GM12891 (cell line): ENCODE data around the gene MSH2.

Experiments used
- DNase-seq: peaks from one replicate; pipeline ENCODE4 v3.0.0; 2011; ENCODE audit warnings: low spot score; ENCODE audit not compliant: insufficient read length
- FAIRE-seq: peaks from 2 replicates; lab custom pipeline; 2011; peaks lifted over from hg19 to GRCh38; lab: Jason Lieb, UNC
- PAX5 ChIP-seq: IDR thresholded peaks from 2 replicates; pipeline ENCODE4 v1.6.1; 2011; ENCODE audit warnings: low read length, moderate library complexity, mild to moderate bottlenecking; ENCODE audit not compliant: insufficient read depth, severe bottlenecking
- POLR2A ChIP-seq: IDR thresholded peaks from 2 replicates; pipeline ENCODE4 v1.6.1; 2011; ENCODE audit warnings: low read depth, low read length, control low read depth
- POLR2AphosphoS5 ChIP-seq: IDR thresholded peaks from 2 replicates; pipeline ENCODE4 v1.6.1; 2011; ENCODE audit warnings: low read depth, low read length, control low read depth
- POU2F2 ChIP-seq: IDR thresholded peaks from 2 replicates; pipeline ENCODE4 v1.6.1; 2011; ENCODE audit warnings: low read depth, mild to moderate bottlenecking, control low read depth, low read length, moderate library complexity
- SPI1 ChIP-seq: IDR thresholded peaks from 2 replicates; pipeline ENCODE4 v1.6.1; 2011; ENCODE audit warnings: low read depth, low read length, control low read depth
- TAF1 ChIP-seq: IDR thresholded peaks from 2 replicates; pipeline ENCODE4 v1.6.1; 2011; ENCODE audit warnings: low read depth, low read length, control low read depth

Gene MSH2

DNA sequence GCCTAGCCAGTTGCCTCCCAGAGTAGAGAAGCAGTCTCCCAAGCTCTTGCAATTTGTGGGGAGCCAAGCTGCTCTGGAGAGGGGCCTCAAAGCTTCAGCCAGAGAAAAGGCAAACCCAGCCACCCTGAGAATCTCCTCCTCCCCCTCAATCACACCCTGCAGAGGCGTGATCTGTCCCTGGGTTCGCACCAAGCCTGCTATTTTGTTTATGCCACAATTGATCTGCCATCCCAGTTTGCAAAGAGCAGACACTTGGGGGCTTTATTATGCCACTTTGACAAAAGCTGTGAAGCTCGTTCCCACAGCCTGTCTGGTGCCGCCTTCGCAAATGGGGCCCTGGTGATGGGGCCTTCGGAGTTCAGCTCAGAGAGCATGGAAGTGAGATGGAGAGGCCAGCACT lies 125.5 kb downstream of the MSH2 start:
- TF ChIP-seq TAF1, result no peak
- no peak for TF ChIP-seq SPI1
- TF ChIP-seq POLR2AphosphoS5, result no peak
- no peak for TF ChIP-seq POLR2A
- no peak for TF ChIP-seq PAX5
- no peak for TF ChIP-seq POU2F2
- no peak for FAIRE-seq
- DNase-seq, result no peak

DNA sequence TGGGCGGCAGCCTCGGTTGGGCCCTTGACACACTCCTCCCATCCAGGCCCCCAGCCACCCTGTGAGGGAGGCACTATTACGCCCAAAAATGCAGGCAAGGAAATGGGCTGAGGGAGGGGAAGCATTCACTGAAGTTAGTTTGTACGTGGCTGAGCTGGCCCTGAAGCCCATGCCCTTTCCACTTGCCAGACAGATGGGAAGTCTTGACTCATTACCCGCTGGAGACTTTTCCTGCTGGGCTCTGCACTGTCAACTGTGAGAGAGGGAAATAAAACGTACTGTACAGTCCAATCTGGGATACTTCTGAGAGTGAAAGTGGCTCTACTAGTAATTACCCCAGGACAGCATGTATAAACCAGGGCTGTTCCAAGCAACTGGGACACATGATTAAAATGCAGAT lies 125.9 kb downstream of the MSH2 start:
- TF ChIP-seq PAX5, result no peak
- no peak for TF ChIP-seq POU2F2
- TF ChIP-seq POLR2AphosphoS5, result no peak
- no peak for TF ChIP-seq POLR2A
- TF ChIP-seq TAF1, result no peak
- no peak for TF ChIP-seq SPI1
- DNase-seq, result no peak
- no peak for FAIRE-seq

DNA sequence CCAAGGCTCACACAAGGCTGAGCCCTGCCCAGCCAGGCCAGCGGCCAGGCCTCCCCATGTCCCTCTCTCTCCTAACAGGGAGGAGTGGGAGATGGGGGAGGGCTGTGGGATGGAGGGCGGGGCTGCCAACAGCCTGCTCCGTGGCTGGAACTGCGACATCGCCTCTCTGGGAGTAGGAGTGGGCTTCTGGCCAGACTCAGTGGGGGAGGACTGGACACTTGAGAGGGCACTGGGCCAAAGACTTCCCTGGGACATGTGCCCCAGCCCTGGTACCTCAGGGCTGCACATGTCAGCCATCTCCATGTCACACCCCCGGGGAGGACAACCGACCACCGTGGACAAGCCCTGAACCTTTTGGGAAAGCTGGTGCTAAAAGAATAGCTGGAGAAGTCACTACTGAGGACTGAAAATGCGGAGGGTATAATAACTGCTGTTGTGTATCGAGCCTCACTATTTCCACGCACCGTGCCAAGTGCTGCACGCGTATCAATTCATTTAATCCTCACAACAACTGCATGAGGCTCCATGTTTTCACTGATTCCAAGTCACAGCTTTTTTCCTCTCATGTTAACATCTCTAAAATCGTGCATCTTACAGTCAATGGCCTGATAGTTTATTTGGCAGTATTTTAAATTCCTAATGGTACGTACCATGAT lies 127.3 kb downstream of the MSH2 start:
- DNase-seq (no peak), FAIRE-seq (no peak)
- TF ChIP-seq POLR2AphosphoS5, result no peak
- no peak for TF ChIP-seq POU2F2
- TF ChIP-seq POLR2A, result no peak
- no peak for TF ChIP-seq TAF1

DNA sequence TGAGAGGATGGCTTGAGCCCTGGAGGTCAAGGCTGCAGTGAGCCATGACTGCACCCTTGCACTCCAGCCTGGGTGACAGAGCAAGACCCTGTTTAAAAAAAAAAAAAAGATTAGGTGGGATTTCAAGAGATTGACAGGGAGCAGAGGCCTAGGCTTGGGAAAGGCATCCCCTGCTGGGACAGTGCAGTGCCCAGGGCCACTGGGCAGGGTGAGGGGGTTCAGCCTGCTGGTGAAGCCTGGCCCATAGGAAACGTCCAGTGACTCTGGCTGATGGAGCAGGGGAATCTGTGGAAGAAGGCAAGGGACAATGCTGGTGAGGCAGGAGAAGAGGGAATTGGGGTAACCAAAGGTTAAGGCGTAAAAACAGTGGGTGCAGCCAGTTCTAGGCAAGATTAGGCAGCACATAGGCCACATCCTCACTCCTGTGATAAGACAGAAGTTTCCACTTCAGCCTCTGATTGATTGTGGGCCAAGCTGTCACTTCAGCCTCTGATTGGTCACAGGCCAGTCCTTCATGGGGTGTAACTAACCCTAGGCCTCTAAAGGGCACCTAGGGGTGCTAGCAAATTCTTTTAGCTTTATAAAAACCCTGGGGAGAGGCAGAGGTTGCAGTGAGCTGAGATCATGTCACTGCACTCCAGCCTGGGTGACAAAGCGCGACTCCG lies 128.6 kb downstream of the MSH2 start:
- FAIRE-seq (no peak), DNase-seq (no peak)
- TF ChIP-seq POU2F2 (no peak), TAF1 (no peak), POLR2A (no peak), POLR2AphosphoS5 (no peak), PAX5 (no peak), SPI1 (no peak)
